ENCODE measurements around the gene FOXL3.

FOXL3 gene

DNA sequence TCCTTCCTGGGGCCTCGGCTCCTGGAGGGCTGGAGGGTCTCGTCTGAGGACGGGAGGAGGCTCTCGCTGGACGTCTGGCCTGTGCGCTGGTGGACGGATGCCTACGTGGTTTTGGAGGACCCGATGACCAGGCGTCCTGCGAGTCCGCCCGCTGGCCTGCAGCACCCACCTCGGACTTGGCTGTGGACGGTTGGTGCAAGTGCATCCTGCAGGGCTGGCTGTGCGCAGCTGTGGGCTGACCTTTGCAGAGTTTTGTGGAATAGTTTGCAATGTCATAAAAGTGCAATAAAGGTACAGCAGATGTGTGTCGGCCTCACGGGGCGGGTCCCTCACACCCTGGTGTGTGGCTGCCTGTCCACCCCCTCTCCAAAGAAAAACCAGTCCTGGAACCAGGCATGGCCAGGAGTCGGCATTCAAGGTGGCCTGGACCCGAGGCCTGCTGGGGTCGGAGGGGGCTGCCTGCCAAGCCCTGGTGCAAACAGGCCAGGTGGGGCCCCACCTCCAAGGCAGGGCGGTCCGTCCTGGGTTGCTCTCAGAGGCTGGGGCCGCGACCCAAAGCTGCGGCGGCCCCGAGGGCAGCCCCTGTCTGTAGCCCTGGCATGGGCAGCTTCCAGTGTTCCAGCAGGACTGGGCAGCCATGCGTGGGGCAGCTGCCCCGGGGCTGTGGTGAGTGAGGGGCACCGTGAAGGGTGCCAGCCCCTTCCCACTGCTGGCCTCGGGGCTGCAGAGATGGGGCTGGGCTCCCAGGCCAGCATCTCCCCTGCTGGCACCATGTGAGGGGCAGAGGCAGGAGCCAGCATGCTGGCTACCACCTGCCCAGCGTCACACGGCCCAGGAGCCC, 29.3 kb upstream of the FOXL3 start:
- no peak overlapping the region for H3K27ac ChIP-seq (ENCODE audit: low read depth, low read length)
- H3K79me2 ChIP-seq (ENCODE audit: insufficient read depth, low read length), result no peaks in the 10 kb centered on the region
- no peaks in the 10 kb centered on the region for H3K9me2 ChIP-seq (replicated peaks; ENCODE audit: insufficient read depth, low read length)
- H2AFZ ChIP-seq (ENCODE audit: low read depth, low read length, severe bottlenecking), result no peak overlapping the region
- no peak for TF ChIP-seq EZH2phosphoT487 (conservative IDR thresholded peaks at IDR 0.05; ENCODE audit: low read length)
- TF ChIP-seq, protein P1, sequence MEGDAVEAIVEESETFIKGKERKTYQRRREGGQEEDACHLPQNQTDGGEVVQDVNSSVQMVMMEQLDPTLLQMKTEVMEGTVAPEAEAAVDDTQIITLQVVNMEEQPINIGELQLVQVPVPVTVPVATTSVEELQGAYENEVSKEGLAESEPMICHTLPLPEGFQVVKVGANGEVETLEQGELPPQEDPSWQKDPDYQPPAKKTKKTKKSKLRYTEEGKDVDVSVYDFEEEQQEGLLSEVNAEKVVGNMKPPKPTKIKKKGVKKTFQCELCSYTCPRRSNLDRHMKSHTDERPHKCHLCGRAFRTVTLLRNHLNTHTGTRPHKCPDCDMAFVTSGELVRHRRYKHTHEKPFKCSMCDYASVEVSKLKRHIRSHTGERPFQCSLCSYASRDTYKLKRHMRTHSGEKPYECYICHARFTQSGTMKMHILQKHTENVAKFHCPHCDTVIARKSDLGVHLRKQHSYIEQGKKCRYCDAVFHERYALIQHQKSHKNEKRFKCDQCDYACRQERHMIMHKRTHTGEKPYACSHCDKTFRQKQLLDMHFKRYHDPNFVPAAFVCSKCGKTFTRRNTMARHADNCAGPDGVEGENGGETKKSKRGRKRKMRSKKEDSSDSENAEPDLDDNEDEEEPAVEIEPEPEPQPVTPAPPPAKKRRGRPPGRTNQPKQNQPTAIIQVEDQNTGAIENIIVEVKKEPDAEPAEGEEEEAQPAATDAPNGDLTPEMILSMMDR (IDR thresholded peaks at IDR 0.05; ENCODE audit: insufficient read depth, low read length, poor library complexity, severe bottlenecking), result no peak
- H3K4me3 ChIP-seq (ENCODE audit: insufficient read depth, low read length, poor library complexity, severe bottlenecking), result no peak overlapping the region
- no peaks in the 10 kb centered on the region for H3K27me3 ChIP-seq (ENCODE audit: low read length)
- no peaks in the 10 kb centered on the region for H3K36me3 ChIP-seq (ENCODE audit: low read length)
- no peak overlapping the region for H3K4me2 ChIP-seq (ENCODE audit: low read depth, low read length, poor library complexity, severe bottlenecking)
- no peak overlapping the region for H3K9ac ChIP-seq (ENCODE audit: low read length)
- peaks cover 29% of the 10 kb centered on the region for H3K9me3 ChIP-seq (ENCODE audit: insufficient read depth, low read length)
- no peaks in the 10 kb centered on the region for H4K20me1 ChIP-seq (ENCODE audit: low read depth, low read length)
- peaks cover 3% of the 10 kb centered on the region; the same call in 1 of the 2 replicates for H3F3A ChIP-seq (ENCODE audit: insufficient read depth)

DNA sequence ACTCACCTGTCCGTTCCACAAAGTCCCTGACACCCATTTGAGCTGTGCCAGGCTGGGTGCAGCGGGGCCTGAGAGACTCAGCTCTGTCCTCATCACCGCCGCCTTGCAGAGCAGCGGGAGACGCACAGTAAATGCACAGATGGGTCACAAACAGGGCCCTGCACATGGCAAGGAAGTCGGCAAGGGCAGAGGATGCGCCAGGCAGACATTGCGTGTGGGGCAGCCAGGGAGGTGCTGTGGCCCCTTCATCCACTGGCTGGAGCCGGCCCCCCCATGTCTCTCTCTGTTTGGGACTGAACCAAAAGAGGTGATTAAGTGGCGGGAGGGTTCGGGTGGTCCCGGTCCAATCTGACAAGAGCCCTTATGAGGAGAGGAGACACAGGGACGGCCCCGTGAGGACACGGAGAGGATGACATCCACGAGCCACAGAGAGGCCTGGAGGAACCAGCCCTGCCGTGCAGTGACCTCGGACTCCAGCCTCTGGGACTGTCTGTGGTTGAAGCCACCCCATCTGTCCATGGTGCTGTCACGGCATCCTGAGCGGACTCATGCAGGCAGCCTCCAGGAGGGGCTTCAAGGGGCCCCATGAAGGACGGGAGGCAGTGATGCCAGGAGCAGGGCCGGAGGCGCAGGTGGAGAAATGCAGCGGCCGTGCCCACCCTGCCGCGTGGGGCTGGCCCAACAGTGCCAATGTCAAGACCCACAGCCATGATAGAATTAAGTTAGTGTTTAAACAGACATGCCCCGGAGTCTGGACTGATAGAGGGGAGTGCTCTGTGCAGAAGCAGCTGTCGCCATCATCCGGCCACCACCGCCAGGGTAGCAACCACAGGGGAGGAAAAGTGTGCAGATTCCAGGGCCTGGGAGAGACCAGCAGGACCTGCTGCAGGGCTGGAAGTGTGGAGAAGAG, 28.4 kb upstream of the FOXL3 start:
- Histone ChIP-seq H3K9ac (ENCODE audit: low read length) (no peak overlapping the region), H3K4me3 (ENCODE audit: insufficient read depth, low read length, poor library complexity, severe bottlenecking) (no peak overlapping the region), H3K79me2 (ENCODE audit: insufficient read depth, low read length) (no peaks in the 10 kb centered on the region), H3K36me3 (ENCODE audit: low read length) (no peaks in the 10 kb centered on the region), H3F3A (ENCODE audit: insufficient read depth) (peaks cover 3% of the 10 kb centered on the region; the same call in 1 of the 2 replicates), H2AFZ (ENCODE audit: low read depth, low read length, severe bottlenecking) (no peak overlapping the region), H4K20me1 (ENCODE audit: low read depth, low read length) (no peaks in the 10 kb centered on the region), H3K9me3 (ENCODE audit: insufficient read depth, low read length) (peaks cover 29% of the 10 kb centered on the region), H3K4me2 (ENCODE audit: low read depth, low read length, poor library complexity, severe bottlenecking) (no peak overlapping the region), H3K9me2 (replicated peaks; ENCODE audit: insufficient read depth, low read length) (no peaks in the 10 kb centered on the region), H3K27ac (ENCODE audit: low read depth, low read length) (no peak overlapping the region), H3K27me3 (ENCODE audit: low read length) (no peaks in the 10 kb centered on the region)
- TF ChIP-seq, protein P1 (IDR thresholded peaks at IDR 0.05; ENCODE audit: insufficient read depth, low read length, poor library complexity, severe bottlenecking), result no peak
- TF ChIP-seq EZH2phosphoT487 (conservative IDR thresholded peaks at IDR 0.05; ENCODE audit: low read length), result no peak

DNA sequence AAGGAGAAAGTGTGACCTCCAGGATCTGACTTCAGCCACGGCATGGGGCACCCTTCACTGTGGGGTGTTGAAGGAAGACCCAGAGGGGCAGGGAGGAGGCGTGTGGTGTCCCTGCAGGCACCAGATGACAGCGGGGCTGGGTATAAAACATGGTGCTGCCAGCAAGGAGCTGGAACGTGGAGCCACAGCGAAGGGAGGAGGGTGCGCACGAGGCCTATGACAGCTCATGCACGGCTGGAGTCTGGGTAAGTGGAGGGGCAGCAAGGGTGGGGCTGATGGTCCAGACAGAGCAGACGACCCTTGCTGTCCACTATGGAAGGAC, 27.8 kb upstream of the FOXL3 start:
- Histone ChIP-seq H3K9ac (ENCODE audit: low read length) (no peak overlapping the region), H3K9me3 (ENCODE audit: insufficient read depth, low read length) (peaks cover 29% of the 10 kb centered on the region), H4K20me1 (ENCODE audit: low read depth, low read length) (no peaks in the 10 kb centered on the region), H3K27me3 (ENCODE audit: low read length) (no peaks in the 10 kb centered on the region), H2AFZ (ENCODE audit: low read depth, low read length, severe bottlenecking) (no peak overlapping the region), H3K36me3 (ENCODE audit: low read length) (no peaks in the 10 kb centered on the region), H3K9me2 (replicated peaks; ENCODE audit: insufficient read depth, low read length) (no peaks in the 10 kb centered on the region), H3K4me3 (ENCODE audit: insufficient read depth, low read length, poor library complexity, severe bottlenecking) (no peak overlapping the region), H3F3A (ENCODE audit: insufficient read depth) (peaks cover 3% of the 10 kb centered on the region; the same call in 1 of the 2 replicates), H3K79me2 (ENCODE audit: insufficient read depth, low read length) (no peaks in the 10 kb centered on the region), H3K27ac (ENCODE audit: low read depth, low read length) (no peak overlapping the region), H3K4me2 (ENCODE audit: low read depth, low read length, poor library complexity, severe bottlenecking) (no peak overlapping the region)
- TF ChIP-seq EZH2phosphoT487 (conservative IDR thresholded peaks at IDR 0.05; ENCODE audit: low read length), result no peak
- TF ChIP-seq, protein P1 (IDR thresholded peaks at IDR 0.05; ENCODE audit: insufficient read depth, low read length, poor library complexity, severe bottlenecking), result no peak

Measured in SU-DHL-6 (cell line).